ENCODE results near the gene MCU.

DNA sequence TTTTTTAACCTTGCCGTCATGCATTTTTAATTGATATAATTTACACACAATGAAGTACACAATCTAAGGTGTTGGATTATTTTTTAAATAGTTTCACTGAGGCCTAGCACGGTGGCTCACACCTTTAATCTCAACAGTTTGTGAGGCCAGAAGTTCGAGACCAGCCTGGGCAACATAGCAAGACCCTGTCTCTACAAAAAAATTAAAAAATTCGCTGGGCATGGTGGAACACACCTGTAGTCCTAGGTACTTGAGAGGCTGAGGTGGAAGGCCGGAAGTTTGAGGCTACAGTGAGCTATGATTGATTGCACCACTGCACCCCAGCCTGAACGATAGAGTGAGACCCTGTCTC, 108.8 kb downstream of the MCU start:
- TF ChIP-seq, protein P1, sequence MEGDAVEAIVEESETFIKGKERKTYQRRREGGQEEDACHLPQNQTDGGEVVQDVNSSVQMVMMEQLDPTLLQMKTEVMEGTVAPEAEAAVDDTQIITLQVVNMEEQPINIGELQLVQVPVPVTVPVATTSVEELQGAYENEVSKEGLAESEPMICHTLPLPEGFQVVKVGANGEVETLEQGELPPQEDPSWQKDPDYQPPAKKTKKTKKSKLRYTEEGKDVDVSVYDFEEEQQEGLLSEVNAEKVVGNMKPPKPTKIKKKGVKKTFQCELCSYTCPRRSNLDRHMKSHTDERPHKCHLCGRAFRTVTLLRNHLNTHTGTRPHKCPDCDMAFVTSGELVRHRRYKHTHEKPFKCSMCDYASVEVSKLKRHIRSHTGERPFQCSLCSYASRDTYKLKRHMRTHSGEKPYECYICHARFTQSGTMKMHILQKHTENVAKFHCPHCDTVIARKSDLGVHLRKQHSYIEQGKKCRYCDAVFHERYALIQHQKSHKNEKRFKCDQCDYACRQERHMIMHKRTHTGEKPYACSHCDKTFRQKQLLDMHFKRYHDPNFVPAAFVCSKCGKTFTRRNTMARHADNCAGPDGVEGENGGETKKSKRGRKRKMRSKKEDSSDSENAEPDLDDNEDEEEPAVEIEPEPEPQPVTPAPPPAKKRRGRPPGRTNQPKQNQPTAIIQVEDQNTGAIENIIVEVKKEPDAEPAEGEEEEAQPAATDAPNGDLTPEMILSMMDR (IDR thresholded peaks at IDR 0.05), result no peak
- TF ChIP-seq POLR2A (IDR thresholded peaks at IDR 0.05) (no peak), POLR2AphosphoS5 (IDR thresholded peaks at IDR 0.05; ENCODE audit: insufficient read depth in 1 of 2, low read depth in 1 of 2) (no peak)
